ENCODE data around the gene RPL36. TPM values are rescaled to one million over a fixed set of nuclear protein-coding genes. Genes with fewer than 3 reads are reported as not detected.

Gene RPL36
- total and polyA plus RNA-seq, 7 experiments from 2014 or later, result 865 to 2,564 (median 1,761) TPM

DNA sequence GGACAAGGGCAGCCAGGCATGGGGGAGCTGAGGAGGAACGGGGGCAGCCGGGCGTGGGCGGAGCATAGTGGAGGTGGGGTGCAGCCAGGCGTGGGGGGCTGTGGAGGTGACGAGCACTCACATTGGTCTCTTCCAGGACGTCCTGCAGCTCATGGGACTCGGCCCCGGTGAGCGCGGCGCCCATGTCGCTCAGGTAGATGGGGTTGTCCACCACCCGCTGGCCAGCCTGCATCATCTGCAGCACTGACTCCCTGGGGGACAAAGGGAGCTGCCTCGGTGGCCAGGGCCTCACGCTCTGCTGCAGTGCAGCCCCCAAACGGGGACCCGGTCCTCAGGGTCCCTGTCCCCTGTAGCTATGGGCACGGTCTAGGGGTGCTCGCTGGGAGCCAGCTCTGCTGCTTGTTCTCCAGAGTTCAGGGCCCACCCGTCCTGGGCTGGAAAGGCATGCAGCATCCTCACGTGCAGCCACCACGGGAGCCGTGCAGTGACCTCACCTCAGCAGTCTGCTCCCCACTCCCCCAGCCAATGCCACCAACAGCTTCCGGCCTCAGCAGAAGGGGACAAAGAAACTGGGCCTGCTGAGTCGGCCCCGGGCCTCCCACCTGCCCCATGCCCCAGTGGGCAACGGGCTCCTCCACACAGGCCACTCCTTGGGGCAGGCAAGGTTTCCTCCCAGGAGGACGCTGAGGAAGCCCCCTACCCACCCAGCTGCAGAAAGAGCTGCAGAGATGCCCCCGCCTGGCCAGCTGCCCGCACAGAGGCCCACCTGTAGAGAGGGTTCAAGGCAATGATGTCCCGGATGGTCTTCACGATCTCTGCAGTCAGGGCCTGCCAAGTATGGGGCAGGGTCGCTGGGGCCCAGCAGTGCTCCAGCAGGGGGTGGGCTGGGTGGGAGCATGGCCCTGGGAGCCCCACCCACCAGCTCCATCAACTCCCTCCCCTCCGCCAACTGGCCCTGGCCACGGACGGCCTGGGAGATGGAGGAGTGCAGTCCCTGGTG, 17.8 kb downstream of the RPL36 start:
- no peak for DNase-seq

GRCh38 chr19:5711025-5711424, 20.9 kb downstream of the RPL36 start:
- H3K4me3 ChIP-seq (ENCODE audit: low read length), result no peak overlapping the region
- peaks cover 0 to 65% (median 12%) of the 10 kb centered on the region in 3 experiments for H3K36me3 ChIP-seq (ENCODE audit: control insufficient read depth in 2 of 3, insufficient read depth in 3 of 3, low read length in 3 of 3)
- no peak for ATAC-seq

More for the DNA sequence above, 17.8 kb downstream of the RPL36 start:
- peaks cover 0 to 2% (median 0%) of the 10 kb centered on the region in 11 donors for H3K9me3 Mint-ChIP-seq
- Histone ChIP-seq H3K4me1 (ENCODE audit: control insufficient read depth in 2 of 2, insufficient read depth in 2 of 2, low read length in 2 of 2) (no peaks in the 10 kb centered on the region), H3K36me3 (ENCODE audit: control insufficient read depth in 2 of 3, insufficient read depth in 3 of 3, low read length in 3 of 3) (peaks cover 0 to 82% (median 14%) of the 10 kb centered on the region in 3 experiments), H3K27me3 (ENCODE audit: control insufficient read depth in 2 of 2, insufficient read depth in 2 of 2, low read length in 2 of 2) (no peaks in the 10 kb centered on the region), H3K9me3 (ENCODE audit: control insufficient read depth in 2 of 3, low read length in 3 of 3) (no peaks in the 10 kb centered on the region), H3K4me3 (ENCODE audit: low read length) (no peak overlapping the region), H3K27ac (ENCODE audit: low read depth, low read length) (no peak overlapping the region)
- H3K4me3 Mint-ChIP-seq, result no peak overlapping the region
- H3K27me3 Mint-ChIP-seq, result no peaks in the 10 kb centered on the region
- ATAC-seq, result peak; percentile 12
- H3K36me3 Mint-ChIP-seq, result peaks cover 0 to 17% (median 4%) of the 10 kb centered on the region in 5 donors
- no peaks in the 10 kb centered on the region for H3K4me1 Mint-ChIP-seq
- H3K27ac Mint-ChIP-seq, result peak overlapping the region in 1 of 9 donors; percentile 33
- ChIA-PET CTCF (no interaction called here), POLR2A (interaction anchor here (1.1 to 1.2 kb wide), 3 partner anchors 11 to 21 kb away, joined by 3 to 5 read pairs (median 5); no protein-coding TSS in a partner anchor)
- intact Hi-C loops (cut with micrococcal nuclease), result no loop called here

DNA sequence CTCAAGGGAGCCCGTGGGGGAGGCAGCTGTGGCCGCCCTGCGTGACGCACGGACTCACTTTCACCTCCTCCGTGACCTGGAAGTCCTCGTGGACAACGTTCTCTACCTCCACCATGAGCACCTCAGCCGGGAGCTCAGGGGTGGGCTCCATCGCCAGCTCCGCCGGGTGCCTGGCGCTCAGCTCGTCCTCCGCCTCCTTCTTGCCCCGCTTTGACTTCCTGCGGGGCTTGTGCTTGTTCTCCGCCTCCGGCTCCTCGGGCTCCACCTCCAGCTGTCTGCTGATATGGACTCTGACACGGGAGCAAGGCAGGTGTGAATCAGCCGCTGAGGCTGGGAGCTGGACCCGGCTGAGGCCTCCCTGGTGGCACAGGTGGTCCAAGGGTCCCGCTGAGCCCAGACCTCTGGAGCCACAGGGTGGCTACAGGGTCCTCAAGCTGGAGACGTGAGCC, 21.6 kb downstream of the RPL36 start:
- Mint-ChIP-seq H3K4me1 (peaks cover 0 to 9% (median 9%) of the 10 kb centered on the region in 7 donors), H3K27ac (no peak overlapping the region), H3K4me3 (no peak overlapping the region), H3K27me3 (no peaks in the 10 kb centered on the region), H3K36me3 (peaks cover 0 to 14% (median 3%) of the 10 kb centered on the region in 5 donors), H3K9me3 (peaks cover 0 to 2% (median 0%) of the 10 kb centered on the region in 11 donors)
- Histone ChIP-seq H3K36me3 (ENCODE audit: control insufficient read depth in 2 of 3, insufficient read depth in 3 of 3, low read length in 3 of 3) (peaks cover 0 to 58% (median 12%) of the 10 kb centered on the region in 3 experiments), H3K4me3 (ENCODE audit: low read length) (no peak overlapping the region), H3K27ac (ENCODE audit: low read depth, low read length) (no peak overlapping the region), H3K9me3 (ENCODE audit: control insufficient read depth in 2 of 3, low read length in 3 of 3) (no peaks in the 10 kb centered on the region), H3K27me3 (ENCODE audit: control insufficient read depth in 2 of 2, insufficient read depth in 2 of 2, low read length in 2 of 2) (no peaks in the 10 kb centered on the region), H3K4me1 (ENCODE audit: control insufficient read depth in 2 of 2, insufficient read depth in 2 of 2, low read length in 2 of 2) (no peaks in the 10 kb centered on the region)
- CTCF ChIA-PET, result interaction anchor here (0.7 to 1.1 kb wide), 2 partner anchors 22 to 1874 kb away, joined by 3 to 5 read pairs; partner anchors contain the start of gene RPL36
- POLR2A ChIA-PET, result no interaction called here
- DNase-seq (no peak), ATAC-seq (no peak)
- intact Hi-C loops (cut with micrococcal nuclease), result no loop called here

More at GRCh38 chr19:5711025-5711424, 20.9 kb downstream of the RPL36 start:
- ChIA-PET CTCF (no interaction called here), POLR2A (no interaction called here)
- Mint-ChIP-seq H3K27ac (no peak overlapping the region), H3K4me1 (peaks cover 0 to 7% (median 5%) of the 10 kb centered on the region in 7 donors), H3K27me3 (no peaks in the 10 kb centered on the region), H3K4me3 (no peak overlapping the region), H3K9me3 (peaks cover 0 to 2% (median 0%) of the 10 kb centered on the region in 11 donors), H3K36me3 (peaks cover 0 to 17% (median 3%) of the 10 kb centered on the region in 5 donors)
- Histone ChIP-seq H3K27ac (ENCODE audit: low read depth, low read length) (no peak overlapping the region), H3K4me1 (ENCODE audit: control insufficient read depth in 2 of 2, insufficient read depth in 2 of 2, low read length in 2 of 2) (no peaks in the 10 kb centered on the region), H3K27me3 (ENCODE audit: control insufficient read depth in 2 of 2, insufficient read depth in 2 of 2, low read length in 2 of 2) (no peaks in the 10 kb centered on the region), H3K9me3 (ENCODE audit: control insufficient read depth in 2 of 3, low read length in 3 of 3) (no peaks in the 10 kb centered on the region)
- no peak for DNase-seq
- intact Hi-C loops (cut with micrococcal nuclease), result no loop called here

DNA sequence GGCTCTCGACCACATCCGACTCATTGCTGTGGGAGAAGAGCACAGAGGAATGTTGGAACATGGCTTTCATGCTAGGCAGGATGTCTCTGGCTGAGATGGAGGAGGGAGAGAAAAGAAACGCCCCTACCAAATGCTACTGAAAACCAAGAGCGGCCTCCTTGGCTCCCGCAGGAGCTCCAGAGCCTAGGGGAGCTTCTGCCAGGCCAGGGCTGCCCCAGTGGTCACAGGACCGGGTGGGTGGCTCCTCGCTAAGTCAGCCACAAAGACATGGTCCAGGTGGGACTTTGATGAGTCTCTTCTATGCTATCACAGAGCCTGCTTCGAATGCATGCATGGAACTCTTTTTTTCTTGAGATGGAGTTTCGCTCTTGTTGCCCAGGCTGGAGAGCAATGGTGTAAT, 23.1 kb downstream of the RPL36 start:
- ChIA-PET CTCF (interaction anchor here (0.6 kb wide), 1 partner anchor 44 kb away, joined by 3 read pairs; no protein-coding TSS in a partner anchor), POLR2A (interaction anchor here (0.6 to 2.2 kb wide), 2 partner anchors 10 to 22 kb away, joined by 3 to 10 read pairs; no protein-coding TSS in a partner anchor)
- Mint-ChIP-seq H3K27ac (no peak overlapping the region), H3K27me3 (no peaks in the 10 kb centered on the region), H3K4me3 (no peak overlapping the region), H3K36me3 (peaks cover 0 to 12% (median 3%) of the 10 kb centered on the region in 5 donors), H3K4me1 (peaks cover 9 to 22% (median 19%) of the 10 kb centered on the region in 7 donors), H3K9me3 (peaks cover 0 to 2% (median 0%) of the 10 kb centered on the region in 11 donors)
- Histone ChIP-seq H3K27ac (ENCODE audit: low read depth, low read length) (no peak overlapping the region), H3K4me3 (ENCODE audit: low read length) (no peak overlapping the region), H3K9me3 (ENCODE audit: control insufficient read depth in 2 of 3, low read length in 3 of 3) (no peaks in the 10 kb centered on the region), H3K4me1 (ENCODE audit: control insufficient read depth in 2 of 2, insufficient read depth in 2 of 2, low read length in 2 of 2) (peaks cover 0 to under 1% of the 10 kb centered on the region in 2 donors), H3K36me3 (ENCODE audit: control insufficient read depth in 2 of 3, insufficient read depth in 3 of 3, low read length in 3 of 3) (peaks cover 0 to 55% (median 12%) of the 10 kb centered on the region in 3 experiments), H3K27me3 (ENCODE audit: control insufficient read depth in 2 of 2, insufficient read depth in 2 of 2, low read length in 2 of 2) (no peaks in the 10 kb centered on the region)
- intact Hi-C loops (cut with micrococcal nuclease), result no loop called here
- ATAC-seq (no peak), DNase-seq (no peak)

DNA sequence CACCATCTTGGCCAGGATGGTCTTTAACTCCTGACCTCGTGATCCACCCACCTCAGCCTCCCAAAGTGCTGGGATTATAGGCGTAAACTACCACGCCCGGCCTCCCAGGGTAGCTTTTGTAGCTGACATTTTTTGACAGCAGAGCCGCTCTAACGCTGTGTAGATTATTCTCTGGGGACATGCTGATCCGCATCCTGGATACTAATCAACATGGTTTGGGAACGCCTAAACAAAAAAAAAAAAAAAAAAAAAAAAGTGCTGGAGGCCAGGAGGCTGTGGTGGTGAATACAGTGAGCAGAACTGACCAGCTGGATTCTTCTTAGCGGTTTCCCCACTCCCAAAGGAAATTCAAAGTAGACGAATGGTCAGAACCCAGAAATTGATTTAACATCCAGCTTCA, 24.7 kb downstream of the RPL36 start:
- H3K4me3 ChIP-seq (ENCODE audit: low read length), result no peak overlapping the region
- ATAC-seq (no peak), DNase-seq (no peak)
- POLR2A ChIA-PET, result interaction anchor here (0.6 to 2.2 kb wide), 4 partner anchors 18 to 246 kb away, joined by 3 to 10 read pairs (median 4); no protein-coding TSS in a partner anchor
- Mint-ChIP-seq H3K27ac (no peak overlapping the region), H3K9me3 (no peaks in the 10 kb centered on the region), H3K27me3 (no peaks in the 10 kb centered on the region), H3K36me3 (peaks cover 0 to 15% (median 3%) of the 10 kb centered on the region in 5 donors), H3K4me1 (peaks cover 9 to 35% (median 29%) of the 10 kb centered on the region in 7 donors), H3K4me3 (no peak overlapping the region)
- H3K27me3 ChIP-seq (ENCODE audit: control insufficient read depth in 2 of 2, insufficient read depth in 2 of 2, low read length in 2 of 2), result no peaks in the 10 kb centered on the region
- H3K4me1 ChIP-seq (ENCODE audit: control insufficient read depth in 2 of 2, insufficient read depth in 2 of 2, low read length in 2 of 2), result peaks cover 12 to 13% of the 10 kb centered on the region in 2 donors
- CTCF ChIA-PET, result interaction anchor here (0.6 kb wide), 3 partner anchors 13 to 79 kb away, joined by 3 to 4 read pairs (median 4); no protein-coding TSS in a partner anchor
- H3K36me3 ChIP-seq (ENCODE audit: control insufficient read depth in 2 of 3, insufficient read depth in 3 of 3, low read length in 3 of 3), result peaks cover 0 to 51% (median 12%) of the 10 kb centered on the region in 3 experiments
- intact Hi-C loops (cut with micrococcal nuclease), result no loop called here
- no peaks in the 10 kb centered on the region for H3K9me3 ChIP-seq (ENCODE audit: control insufficient read depth in 2 of 3, low read length in 3 of 3)
- no peak overlapping the region for H3K27ac ChIP-seq (ENCODE audit: low read depth, low read length)

DNA sequence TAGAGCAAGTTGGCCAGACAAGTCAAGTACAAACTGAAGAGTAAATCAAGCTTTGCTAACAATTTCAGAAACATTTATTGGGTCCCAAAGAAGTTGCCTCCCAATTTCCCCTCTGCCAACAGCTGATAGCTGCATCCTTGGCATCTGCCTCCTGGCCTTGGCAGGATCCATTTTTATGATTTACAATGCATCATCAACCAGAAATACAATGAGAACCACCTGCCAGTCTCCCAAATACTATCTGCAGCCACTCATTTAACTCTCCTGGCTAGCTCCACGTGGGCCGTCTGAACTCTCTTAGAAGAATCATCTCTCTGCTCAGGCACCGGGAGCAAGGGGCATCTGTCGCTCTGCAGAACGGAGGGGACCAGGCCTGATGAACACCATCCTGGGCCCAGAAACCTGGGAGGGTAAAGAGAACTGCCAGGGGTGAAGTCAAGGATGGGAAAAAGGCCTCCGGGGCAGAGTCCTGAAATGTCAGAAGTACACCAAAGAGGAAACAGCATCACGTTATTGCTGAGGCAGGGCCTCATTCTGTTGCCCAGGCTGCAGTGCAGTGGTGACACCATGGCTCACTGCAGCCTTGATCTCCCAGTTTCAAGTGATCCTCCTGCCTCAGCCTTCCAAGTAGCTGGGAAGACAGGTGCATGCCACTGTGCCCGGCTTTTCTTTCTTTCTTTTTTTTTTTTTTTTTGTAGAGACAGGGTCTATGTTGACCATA, 27.3 kb downstream of the RPL36 start:
- intact Hi-C loops (cut with micrococcal nuclease), result no loop called here
- Histone ChIP-seq H3K4me3 (ENCODE audit: low read length) (no peak overlapping the region), H3K9me3 (ENCODE audit: control insufficient read depth in 2 of 3, low read length in 3 of 3) (no peaks in the 10 kb centered on the region), H3K27ac (ENCODE audit: low read depth, low read length) (peak overlapping the region; percentile 51), H3K27me3 (ENCODE audit: control insufficient read depth in 2 of 2, insufficient read depth in 2 of 2, low read length in 2 of 2) (no peaks in the 10 kb centered on the region), H3K36me3 (ENCODE audit: control insufficient read depth in 2 of 3, insufficient read depth in 3 of 3, low read length in 3 of 3) (peaks cover 0 to 32% (median 5%) of the 10 kb centered on the region in 3 experiments), H3K4me1 (ENCODE audit: control insufficient read depth in 2 of 2, insufficient read depth in 2 of 2, low read length in 2 of 2) (peaks cover 12 to 16% of the 10 kb centered on the region in 2 donors)
- H3K36me3 Mint-ChIP-seq, result peaks cover 0 to 12% (median 4%) of the 10 kb centered on the region in 5 donors
- peaks cover 0 to 7% (median 0%) of the 10 kb centered on the region in 11 donors for H3K9me3 Mint-ChIP-seq
- H3K27me3 Mint-ChIP-seq, result peaks cover 0 to 2% (median 0%) of the 10 kb centered on the region in 5 donors
- DNase-seq (no peak), ATAC-seq (no peak)
- ChIA-PET CTCF (interaction anchor here (0.7 kb wide), 1 partner anchor 11 kb away, joined by 3 read pairs; no protein-coding TSS in a partner anchor), POLR2A (interaction anchor here (0.7 to 1.8 kb wide), 4 partner anchors 27 to 95 kb away, joined by 3 to 5 read pairs (median 4); partner anchors contain the start of genes RPL36, SAFB and SAFB2)
- peak overlapping the region in 9 of 10 donors; percentile 34 to 96 (median 62) for H3K4me3 Mint-ChIP-seq
- H3K4me1 Mint-ChIP-seq, result peaks cover 9 to 42% (median 29%) of the 10 kb centered on the region in 7 donors
- H3K27ac Mint-ChIP-seq, result peak overlapping the region in 4 of 9 donors; percentile 61 to 77 (median 69)

Data from naive thymus-derived CD4-positive, alpha-beta T cell (primary cell).